Tibial nerve (tissue), 3 donors: ENCODE results near the gene BRD7.

Source experiments
- CTCF ChIP-seq, 5 experiments: fragments of 200-600 bp in 3 of 5; fragments of 450-650 bp in 2 of 5; sonication (generic) in 3 of 5; IDR thresholded peaks; one replicate each; pipeline ENCODE4 v1.5.1; 2016 to 2019; ENCODE audit warnings: antibody characterized with exemption in 5 of 5, mild to moderate bottlenecking in 3 of 5, moderate library complexity in 2 of 5
- POLR2A ChIP-seq, 2 donors: fragments of 450-650 bp; IDR thresholded peaks; one replicate each; pipeline ENCODE4 v1.6.1; 2017; ENCODE audit warnings: antibody characterized with exemption in 2 of 2, mild to moderate bottlenecking in 2 of 2, moderate library complexity in 2 of 2

GRCh38 chr16:50309527-50310307 is 59.1 kb downstream of the BRD7 start:
- TF ChIP-seq CTCF (IDR thresholded peaks at IDR 0.05): no peak
- no peak for TF ChIP-seq POLR2A (IDR thresholded peaks at IDR 0.05)
